Neural cell (in vitro differentiated cells): Measurements from ENCODE around the gene FAM20C.

Experiments used
- EZH2 ChIP-seq: fragments of 200-600, 300-800 bp; shearing (Covaris generic), sonication (generic); IDR thresholded peaks from 2 replicates; pipeline ENCODE4 v1.6.1; 2014; ENCODE audit warnings: antibody characterized with exemption, low read length, borderline replicate concordance, mild to moderate bottlenecking; ENCODE audit not compliant: insufficient read depth, poor library complexity, severe bottlenecking
- RAD21 ChIP-seq: fragments of 450-650 bp; conservative IDR thresholded peaks from 2 replicates; pipeline ENCODE4 v1.6.1; 2014; ENCODE audit warnings: antibody characterized with exemption, mild to moderate bottlenecking, moderate library complexity
- TF ChIP-seq, protein P1 (sequence below): fragments of 450-650 bp; IDR thresholded peaks from 2 replicates; pipeline ENCODE4 v1.5.1; 2014; ENCODE audit warnings: antibody characterized with exemption, mild to moderate bottlenecking, moderate library complexity; ENCODE audit not compliant: poor library complexity, severe bottlenecking

DNA sequence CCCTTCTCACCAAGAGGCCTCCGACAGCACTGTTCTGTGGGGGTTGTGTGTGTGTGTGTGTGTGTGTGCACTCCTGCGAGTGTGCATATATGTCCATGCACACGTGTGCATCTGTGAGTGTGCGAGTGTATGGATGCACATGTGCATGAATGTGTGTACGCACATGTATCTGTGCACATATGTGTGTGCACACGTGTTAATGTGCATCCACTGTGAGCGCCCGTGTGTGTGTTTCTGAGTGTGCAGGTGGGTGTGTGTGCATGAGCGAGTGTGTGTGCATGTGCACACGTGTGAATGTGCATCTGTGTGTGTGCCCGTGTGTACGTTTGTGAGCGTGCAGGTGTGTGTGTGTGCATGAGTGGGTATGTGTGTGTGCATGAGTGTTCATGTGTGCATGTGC, 49.1 kb downstream of the FAM20C start:
- TF ChIP-seq, protein P1, sequence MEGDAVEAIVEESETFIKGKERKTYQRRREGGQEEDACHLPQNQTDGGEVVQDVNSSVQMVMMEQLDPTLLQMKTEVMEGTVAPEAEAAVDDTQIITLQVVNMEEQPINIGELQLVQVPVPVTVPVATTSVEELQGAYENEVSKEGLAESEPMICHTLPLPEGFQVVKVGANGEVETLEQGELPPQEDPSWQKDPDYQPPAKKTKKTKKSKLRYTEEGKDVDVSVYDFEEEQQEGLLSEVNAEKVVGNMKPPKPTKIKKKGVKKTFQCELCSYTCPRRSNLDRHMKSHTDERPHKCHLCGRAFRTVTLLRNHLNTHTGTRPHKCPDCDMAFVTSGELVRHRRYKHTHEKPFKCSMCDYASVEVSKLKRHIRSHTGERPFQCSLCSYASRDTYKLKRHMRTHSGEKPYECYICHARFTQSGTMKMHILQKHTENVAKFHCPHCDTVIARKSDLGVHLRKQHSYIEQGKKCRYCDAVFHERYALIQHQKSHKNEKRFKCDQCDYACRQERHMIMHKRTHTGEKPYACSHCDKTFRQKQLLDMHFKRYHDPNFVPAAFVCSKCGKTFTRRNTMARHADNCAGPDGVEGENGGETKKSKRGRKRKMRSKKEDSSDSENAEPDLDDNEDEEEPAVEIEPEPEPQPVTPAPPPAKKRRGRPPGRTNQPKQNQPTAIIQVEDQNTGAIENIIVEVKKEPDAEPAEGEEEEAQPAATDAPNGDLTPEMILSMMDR, result no peak
- TF ChIP-seq RAD21, result no peak
- TF ChIP-seq EZH2, result no peak
